ENCODE results near the gene TAF15. TPM values are rescaled to one million over a fixed set of nuclear protein-coding genes. Genes with fewer than 3 reads are reported as not detected.

The TAF15 gene
- 100 to 1,000 TPM; 112 to 143 TPM for total RNA-seq
- long read RNA-seq, partial matches to known transcripts: 0 of 7 reads
- long read RNA-seq, other reads (novel, unspliced or antisense): 6 of 7 reads

DNA sequence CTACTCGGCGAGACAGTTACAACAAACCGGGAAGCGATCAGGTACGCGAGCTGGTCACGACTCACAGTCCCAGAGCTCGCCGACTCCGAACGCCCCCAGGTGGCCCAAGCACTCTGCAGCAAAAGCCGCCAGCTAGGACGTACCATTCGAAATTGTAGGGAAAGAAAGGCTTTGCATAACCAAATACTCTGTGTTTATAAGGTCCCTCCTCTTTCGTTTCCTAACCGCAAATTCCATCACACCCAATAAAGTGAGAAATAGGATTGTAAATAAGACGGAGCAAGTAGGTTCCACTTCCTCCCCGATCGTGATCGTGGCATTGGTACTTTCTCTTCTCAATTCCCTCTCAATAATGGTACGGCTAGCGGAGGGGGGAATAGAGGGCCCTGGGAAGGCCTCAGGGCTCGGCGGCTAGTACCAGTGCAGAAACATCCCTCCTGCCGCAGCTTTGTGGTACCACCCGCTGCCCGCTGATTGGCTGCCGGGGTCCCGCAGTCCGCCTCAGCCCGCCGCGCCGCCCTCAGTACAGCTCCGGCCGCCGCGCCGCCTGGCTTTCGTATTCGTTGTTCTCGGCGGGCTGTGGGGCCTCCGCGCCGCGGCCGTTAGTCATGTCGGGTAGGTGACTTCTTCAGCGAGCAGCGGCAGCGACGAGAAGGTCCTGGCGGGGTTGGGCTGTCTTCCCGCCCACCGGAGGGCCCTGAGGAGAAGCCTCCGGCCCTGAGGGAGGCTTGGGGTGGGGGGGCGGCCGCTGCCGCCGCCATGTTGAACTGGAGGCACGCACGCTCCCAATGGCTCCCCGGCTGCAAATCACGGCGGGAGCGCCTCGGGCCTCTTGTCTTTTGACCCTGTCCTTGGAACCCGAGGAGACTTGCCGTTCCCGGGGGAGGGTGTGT, at the start of gene TAF15:
Gene TAF15 (plus strand): TSS at position 523 of the 893 bp plus-strand sequence. CDS start 86 bp downstream, at position 609.
- intact Hi-C loops (cut with DNase I, micrococcal nuclease): loop anchor here in 1 of 2 donors (5.0 kb wide), 1 partner anchor 47 kb away; the partner anchor contains the start of gene C17orf50
- peak; percentile 90 for ATAC-seq

DNA sequence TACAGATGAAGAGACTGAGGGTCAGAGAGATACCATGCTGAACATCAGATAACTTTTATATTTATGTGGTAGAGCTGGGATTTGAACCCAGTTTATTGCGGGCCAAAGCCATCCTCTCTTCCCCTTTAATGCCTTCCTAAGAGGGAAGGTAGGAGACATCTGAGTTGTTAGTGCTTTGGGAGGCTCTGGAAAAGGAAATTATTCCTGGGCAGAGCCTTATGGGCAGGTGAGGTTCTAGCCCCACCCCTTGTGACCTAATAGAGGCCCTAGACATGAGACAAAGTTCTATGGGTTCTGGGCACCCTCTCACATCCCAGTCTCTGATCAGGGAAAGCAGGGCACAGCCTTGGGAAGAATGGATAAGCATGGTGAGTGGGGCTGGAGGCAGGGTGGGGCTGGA, 48.7 kb upstream of the TAF15 start, which contains the start of gene C17orf50:
Gene C17orf50 (plus strand): TSS at position 301 of the 400 bp plus-strand sequence. CDS start 55 bp downstream, at position 356.
- DNase-seq (no peak), ATAC-seq (no peak)
- intact Hi-C loops (cut with DNase I, micrococcal nuclease): loop anchor here in 1 of 2 donors (5.0 kb wide), 1 partner anchor 47 kb away; the partner anchor contains the start of gene TAF15

More for the DNA sequence above, at the start of gene TAF15:
- DNase-seq: peak; percentile 95 to 98

DNA sequence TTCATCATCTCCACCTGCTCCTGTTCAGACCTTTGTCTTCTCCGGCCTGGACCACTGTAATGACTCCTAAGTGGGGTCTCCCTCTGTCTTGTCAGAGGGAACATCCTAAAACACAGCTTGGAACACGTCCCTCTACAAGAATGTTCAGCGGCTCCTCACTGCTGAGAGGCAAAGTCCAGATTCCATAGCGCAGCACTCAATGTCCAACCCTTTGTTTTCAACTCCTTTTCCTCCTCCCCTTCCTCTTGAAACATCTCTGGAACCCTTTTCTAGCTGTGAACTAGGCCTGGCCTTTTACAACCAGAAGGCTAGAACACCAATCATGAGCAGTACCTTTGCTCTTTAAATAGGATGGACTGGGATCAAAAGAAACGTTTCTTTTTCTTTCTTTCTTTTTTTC, 47.7 kb upstream of the TAF15 start:
- intact Hi-C loops (cut with DNase I, micrococcal nuclease): loop anchor here in 1 of 2 donors (5.0 kb wide), 1 partner anchor 46 kb away; the partner anchor contains the start of gene TAF15
- no peak for ATAC-seq
- no peak for DNase-seq

DNA sequence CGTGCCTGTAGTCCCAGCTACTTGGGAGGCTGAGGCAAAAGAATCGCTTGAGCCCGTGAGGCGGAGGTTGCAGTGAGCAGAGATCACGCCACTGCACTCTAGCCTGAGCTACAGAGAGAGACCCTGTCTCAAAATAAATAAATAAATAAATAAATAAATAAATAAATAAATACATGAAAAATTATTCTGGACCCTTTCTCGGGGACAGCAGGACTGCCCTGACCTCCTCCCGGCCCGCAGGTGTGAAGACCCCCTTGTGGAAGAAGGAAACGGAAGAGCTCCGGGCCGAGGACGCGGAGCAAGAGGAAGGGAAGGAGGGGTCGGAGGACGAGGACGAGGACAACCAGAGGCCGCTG, 45.5 kb upstream of the TAF15 start:
- DNase-seq (no peak), ATAC-seq (no peak)
- intact Hi-C loops (cut with DNase I, micrococcal nuclease): loop anchor here (2.0 to 5.0 kb wide), 2 partner anchors 41 to 44 kb away; partner anchors contain the start of gene TAF15 (in 1 of the 2)

DNA sequence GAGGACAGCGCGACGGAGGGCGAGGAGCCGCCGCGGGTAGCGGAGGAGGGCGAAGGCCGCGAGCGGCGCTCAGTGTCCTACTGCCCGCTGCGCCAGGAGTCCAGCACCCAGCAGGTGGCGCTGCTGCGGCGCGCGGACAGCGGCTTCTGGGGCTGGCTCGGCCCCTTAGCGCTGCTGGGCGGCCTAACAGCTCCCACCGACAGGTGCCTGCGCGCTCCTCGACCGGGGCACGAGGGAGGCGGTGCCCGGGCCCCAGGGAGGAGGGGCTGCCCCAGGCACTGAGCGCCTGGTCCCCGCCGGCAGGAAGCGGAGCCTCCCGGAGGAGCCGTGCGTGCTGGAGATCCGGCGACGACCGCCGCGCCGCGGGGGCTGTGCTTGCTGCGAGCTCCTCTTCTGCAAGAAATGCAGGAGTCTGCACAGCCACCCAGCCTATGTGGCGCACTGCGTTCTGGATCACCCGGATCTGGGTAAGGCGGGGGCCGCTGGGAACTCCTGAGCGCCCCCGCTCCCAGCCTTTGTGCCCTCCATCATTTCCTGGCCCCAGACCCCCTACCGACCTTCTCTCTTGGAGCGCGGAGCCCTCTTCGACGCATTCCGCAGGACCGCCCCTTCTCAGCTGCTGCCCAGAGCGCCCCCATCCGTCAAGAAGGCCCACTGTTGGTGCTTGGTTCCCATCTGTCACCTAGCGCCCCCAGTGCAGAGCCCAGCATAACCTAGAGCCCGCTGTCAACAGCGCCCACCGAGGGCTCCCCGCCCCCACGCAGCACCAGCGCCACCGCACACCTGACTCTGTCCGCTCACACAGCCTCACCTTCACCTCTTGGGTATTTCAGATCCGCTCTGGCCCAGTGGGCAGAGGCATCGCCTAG, 44.9 kb upstream of the TAF15 start:
- intact Hi-C loops (cut with DNase I, micrococcal nuclease): loop anchor here (2.0 to 5.0 kb wide), 2 partner anchors 40 to 43 kb away; partner anchors contain the start of gene TAF15 (in 1 of the 2)
- DNase-seq (peak; percentile 85 to 93), ATAC-seq (peak; percentile 88)

DNA sequence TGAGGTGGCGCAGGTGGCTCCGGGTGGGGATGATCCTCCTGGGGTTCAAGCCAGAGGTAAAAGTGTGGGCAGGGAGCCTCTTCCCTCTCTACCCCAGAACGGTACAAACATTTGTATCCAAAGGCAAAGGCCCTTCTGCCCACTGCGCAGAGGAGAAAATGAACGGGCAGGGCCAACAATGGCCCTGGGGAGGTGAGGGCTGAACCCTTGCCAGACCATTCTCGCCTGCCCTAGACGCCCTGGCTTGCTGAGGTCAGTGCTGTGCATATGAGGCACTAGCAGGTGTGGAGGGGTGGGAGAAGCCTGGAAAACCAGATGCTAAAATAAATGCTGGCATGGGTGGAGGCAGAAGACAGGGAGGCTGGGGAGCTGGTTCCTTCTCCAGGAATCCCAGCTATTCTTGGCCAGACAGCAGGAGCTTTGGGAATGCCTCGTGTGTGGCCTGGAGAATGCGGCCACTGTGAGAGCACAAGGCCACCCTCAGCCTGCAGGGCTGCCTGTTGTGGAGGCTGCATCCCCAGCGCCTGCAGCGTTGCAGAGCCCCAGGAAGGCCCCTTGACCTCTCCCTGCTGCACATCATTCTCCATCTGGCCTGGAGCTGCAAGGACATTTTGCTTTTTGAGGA, 44.1 kb upstream of the TAF15 start:
- ATAC-seq (no peak), DNase-seq (no peak)
- intact Hi-C loops (cut with DNase I, micrococcal nuclease): loop anchor here in 1 of 2 donors (2.0 kb wide), 1 partner anchor 40 kb away; no protein-coding TSS in a partner anchor

DNA sequence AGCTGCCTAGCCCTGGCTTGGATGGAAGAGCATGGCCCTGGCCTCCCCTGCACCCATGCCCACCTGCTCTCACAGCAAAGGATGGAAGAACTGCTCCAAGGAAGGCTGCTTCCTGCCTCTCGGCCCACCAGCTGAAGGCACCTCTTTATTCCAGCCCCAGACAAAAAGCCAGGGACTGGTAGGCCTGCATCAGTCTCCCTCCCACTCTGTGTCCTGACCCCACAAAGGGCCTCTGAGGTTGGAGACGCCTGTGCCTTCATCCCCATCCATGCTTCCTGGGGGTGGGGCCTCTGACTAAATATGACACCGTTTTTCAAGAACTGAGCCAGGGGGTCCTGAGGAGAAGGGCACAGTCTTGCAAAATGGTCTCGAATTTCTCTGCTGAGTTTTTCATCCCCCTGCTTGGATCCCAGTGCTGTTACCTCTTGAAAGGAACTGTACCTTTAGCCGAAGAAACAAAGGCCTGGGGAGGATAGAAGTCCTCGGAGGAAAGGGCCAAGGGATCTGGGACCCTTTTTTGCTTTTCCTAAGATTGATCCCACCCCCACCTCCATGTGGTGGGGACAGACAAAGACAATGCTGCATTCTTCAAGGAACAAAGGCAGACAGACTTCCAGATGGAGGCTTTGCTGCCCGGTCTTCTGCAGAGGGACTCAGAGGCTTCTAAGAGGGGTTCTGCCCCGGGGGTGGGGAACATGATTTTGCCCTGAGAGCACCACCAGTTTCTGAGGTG, 43.4 kb upstream of the TAF15 start:
- DNase-seq (no peak), ATAC-seq (no peak)
- intact Hi-C loops (cut with DNase I, micrococcal nuclease): loop anchor here in 1 of 2 donors (2.0 kb wide), 1 partner anchor 39 kb away; no protein-coding TSS in a partner anchor

DNA sequence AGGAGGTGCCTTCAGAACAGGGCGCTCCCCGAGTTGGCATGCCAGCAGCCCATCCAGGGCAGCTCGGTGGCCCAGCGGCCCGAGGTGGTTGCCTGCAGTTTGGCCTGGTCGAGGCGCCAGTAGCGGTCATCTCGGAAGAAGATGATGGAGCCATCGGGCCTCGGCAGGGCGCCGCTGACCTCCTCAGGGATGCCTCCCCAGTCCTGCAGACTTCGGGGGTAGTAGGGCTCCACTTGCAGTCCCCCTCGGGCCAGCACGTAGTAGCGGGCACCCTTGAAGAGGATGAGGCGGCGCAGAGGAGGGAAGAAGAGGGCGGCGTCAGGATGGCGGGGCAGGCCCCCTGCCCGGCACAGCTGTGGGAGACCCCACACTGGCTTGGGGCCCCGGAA, 42.8 kb upstream of the TAF15 start:
- no peak for DNase-seq
- intact Hi-C loops (cut with DNase I, micrococcal nuclease): no loop called here
- no peak for ATAC-seq

DNA sequence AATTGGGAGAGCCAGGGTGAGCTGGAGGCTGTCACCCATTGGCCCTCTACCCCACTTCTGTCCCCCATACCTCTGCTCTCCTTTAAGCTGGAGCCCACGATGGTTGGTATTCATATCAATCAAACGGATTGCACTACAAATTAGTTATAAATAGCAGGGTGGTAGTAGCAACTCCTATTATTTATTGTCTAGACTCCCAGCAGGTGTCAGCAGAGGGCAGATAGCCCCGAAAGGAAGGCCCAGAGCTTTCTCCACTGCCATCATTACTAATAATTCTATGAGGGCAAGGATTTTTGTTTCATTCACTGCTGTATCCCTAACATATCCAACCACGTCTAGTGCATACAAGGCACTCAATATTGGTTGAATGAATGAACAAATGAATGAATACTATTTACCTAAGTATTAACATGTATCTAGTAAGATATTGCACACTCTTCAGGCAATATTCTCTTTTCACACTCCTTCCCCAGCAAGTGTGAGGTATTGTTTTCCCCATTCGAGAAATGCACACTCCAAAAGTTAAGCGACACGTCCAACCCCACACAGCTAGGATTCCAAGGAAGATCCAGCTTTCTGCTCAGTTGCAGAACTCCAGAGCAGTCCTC, 42.3 kb upstream of the TAF15 start:
- no peak for ATAC-seq
- intact Hi-C loops (cut with DNase I, micrococcal nuclease): no loop called here
- DNase-seq: no peak

DNA sequence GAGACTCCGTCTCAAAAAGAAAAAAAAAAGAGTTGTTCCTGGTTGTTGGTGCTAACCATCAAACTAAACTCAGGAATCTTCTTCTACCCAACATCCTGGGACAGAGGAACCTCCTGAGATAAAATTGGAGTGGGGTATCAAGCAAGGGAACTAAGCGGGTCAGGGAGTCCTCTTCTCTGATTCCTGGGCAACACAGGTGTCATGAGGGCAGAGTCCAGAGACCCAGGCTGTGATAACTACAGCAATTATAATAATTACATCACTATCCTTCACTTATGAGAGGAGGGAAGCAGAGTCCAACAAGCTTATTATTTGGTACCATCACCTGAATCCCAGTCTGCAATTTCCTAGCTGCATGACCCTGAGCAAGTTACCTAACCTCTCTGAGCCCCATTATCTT, 40.5 kb upstream of the TAF15 start:
- intact Hi-C loops (cut with DNase I, micrococcal nuclease): no loop called here
- no peak for ATAC-seq
- DNase-seq: no peak

DNA sequence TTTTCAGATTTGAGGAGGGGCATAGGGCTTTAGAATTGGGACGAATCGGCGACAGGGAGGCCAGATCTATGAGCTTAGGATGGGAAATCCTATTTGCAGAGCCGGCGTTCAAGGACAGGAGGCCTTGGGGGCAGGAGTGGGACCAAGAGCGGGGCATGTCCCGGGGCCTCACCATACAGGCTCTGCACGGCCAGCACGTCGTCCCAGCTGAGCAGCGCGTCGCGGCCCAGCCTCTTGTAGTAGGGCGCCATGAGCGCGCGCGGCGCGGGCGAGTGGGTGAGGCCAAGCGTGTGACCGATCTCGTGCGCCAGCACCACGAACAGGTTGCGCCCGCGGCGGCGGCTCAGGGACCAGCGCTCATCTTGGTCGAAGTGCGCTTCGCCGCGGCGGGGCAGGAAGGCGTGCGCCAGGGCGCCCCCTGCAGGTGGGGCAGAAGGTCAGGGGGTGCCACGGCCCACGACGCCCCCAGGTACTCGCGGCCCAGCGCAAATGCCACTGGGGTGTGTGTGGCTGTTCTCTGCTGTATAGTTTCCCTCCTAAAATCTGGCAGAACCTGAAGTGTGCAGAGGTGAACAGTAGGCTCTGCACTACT, 39.3 kb upstream of the TAF15 start:
- no peak for ATAC-seq
- intact Hi-C loops (cut with DNase I, micrococcal nuclease): no loop called here
- no peak for DNase-seq

DNA sequence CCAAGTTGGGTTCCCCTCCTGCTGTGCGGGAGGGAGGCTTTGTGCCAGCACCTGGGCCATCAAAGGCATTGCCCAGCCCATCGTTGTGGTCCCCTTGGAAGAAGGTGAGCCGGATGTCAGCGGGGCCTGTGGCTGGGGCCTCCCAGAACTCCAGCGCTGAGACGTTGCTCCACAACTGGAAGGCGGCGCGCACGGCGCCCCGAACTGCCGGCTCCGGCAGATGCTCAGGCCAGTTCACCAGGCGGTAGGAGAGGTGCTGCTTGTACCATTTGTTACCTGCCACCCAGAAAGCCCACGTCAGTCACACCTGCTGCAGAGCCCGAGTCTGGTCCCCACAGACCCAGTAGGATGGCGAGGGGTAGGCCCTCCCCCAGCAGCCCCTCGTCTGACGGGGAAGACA, 36.2 kb upstream of the TAF15 start:
- DNase-seq (no peak), ATAC-seq (no peak)
- intact Hi-C loops (cut with DNase I, micrococcal nuclease): no loop called here

DNA sequence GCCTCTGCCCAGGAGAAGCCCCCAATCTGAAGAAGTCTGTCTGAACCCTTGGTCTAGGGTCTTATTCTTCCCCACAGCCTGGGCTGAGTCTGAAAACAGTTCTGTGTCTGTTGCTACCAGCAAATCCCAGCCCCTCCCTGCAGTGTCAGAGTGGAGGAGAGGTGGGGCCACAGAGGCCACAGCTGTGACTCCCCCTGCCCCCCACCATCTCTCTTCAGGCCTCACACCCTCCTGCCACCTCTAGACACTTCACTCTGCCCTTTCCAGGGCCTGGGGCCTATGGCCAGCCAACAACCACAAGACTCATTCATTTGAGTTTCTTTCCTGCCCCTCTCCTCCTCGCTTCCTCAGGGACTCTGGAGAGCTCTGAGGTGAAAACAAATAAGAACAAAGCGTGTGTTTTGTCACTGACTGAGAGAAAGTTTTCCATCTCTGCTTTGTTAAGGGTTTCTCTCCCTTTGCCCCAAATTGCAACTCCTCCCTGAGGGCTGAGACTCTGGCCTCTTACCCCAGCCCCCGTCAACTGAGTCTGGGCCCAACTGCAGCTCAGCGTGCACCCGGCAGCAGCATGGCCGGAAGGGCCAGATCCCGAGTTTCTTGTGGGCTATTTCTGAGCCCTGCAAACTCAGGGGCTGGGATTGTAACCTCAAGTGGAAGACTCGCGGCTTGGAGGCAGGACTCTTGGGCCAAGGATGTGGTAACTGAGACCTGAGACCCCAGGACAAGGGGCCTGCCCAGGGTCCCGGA, 35.4 kb upstream of the TAF15 start:
- intact Hi-C loops (cut with DNase I, micrococcal nuclease): no loop called here
- DNase-seq: no peak
- peak; percentile 22 for ATAC-seq

DNA sequence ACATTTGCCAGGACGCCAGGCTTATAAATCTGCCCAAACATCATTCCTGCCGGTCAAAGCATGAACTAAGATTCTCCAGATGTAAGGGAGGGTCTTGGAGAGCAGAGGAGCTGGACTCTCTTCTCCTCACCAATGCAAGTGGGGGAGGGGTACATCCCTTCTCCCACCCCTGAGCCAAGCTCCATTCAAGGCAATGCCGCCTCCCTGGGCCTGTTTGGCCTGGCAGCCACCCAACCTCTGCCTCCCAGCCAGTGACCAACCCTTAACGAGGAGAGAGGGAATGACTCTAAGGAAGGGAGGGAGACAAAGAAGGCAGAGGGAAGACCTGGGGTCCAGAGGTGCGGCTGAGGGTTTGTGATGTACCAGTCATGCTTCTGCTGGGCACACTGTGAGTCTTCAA, 34.8 kb upstream of the TAF15 start:
- DNase-seq (peak; percentile 76 to 79), ATAC-seq (peak; percentile 79)
- intact Hi-C loops (cut with DNase I, micrococcal nuclease): no loop called here

DNA sequence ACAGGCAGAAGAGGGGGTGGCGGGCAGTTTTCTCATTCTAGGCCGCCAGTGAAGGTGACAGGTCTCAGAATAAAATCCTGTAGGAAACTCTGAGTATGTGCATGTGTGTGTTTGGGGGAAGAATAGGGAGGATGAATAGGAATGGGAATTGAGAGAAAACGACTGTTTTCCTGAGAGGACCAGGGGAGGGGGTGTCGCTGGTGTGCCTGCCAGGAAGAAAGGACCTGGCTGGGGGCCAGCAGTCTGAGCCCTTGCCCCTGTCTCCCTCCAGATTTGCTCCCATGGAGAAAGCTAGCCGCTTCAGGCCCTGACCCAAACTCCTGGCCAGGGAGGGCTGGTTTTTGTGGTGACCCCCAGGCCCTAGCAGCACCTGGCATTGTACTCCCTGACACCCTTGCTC, 34.2 kb upstream of the TAF15 start:
- DNase-seq (no peak), ATAC-seq (peak; percentile 11)
- intact Hi-C loops (cut with DNase I, micrococcal nuclease): no loop called here

DNA sequence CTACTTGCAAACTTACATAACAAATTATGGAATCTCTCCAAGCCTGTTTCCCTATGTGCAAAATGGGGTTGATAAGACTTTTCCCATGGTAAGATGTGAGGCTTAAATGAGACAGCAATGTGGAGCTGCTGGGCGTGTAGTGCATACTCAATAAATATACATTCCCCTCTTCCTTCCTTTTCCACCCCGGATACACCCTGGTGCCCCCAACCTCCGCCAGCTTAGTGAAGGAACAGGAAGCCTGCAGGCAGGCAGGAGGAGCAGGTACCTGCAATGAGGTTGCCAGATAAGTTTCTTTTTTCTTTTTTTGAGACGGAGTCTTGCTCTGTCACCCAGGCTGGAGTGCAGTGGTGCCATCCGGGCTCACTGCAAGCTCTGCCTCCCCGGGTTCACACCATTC, 33.7 kb upstream of the TAF15 start:
- intact Hi-C loops (cut with DNase I, micrococcal nuclease): no loop called here
- ATAC-seq (peak; percentile 42), DNase-seq (no peak)
